ENCODE results near the gene ITK. TPM values are rescaled to one million over a fixed set of nuclear protein-coding genes. Genes with fewer than 3 reads are reported as not detected.

Gene ITK
- total and polyA plus RNA-seq, 2 of the 8 experiments (the other 6 are each of a cell fraction or from before 2014, with no cell fraction given) = 0.05 TPM; not detected in 1

- no peaks in the 10 kb centered on the region for H3K79me2 ChIP-seq (ENCODE audit: control insufficient read depth in 1 of 2, insufficient read depth in 2 of 2, low read length in 2 of 2)
- POLR2A ChIA-PET (ENCODE audit: partially characterized antibody) = no interaction called here
- no peak overlapping the region for H2BK15ac ChIP-seq (ENCODE audit: low read length)
- H3K4me1 ChIP-seq (replicated peaks in 1 of 4; ENCODE audit: control insufficient read depth in 3 of 4, insufficient read depth in 4 of 4, low read length in 3 of 4) = no peaks in the 10 kb centered on the region
- no peak overlapping the region for H3K56ac ChIP-seq (replicated peaks; ENCODE audit: insufficient read length, low read depth, low read length)
- WGBS, 2 experiments (ENCODE audit: extremely low coverage in 1 of 2, insufficient coverage in 1 of 2, insufficient read length in 1 of 2, insufficient replicate concordance in 2 of 2, low coverage in 1 of 2, low lambda C conversion rate in 2 of 2, missing lambda C conversion rate in 1 of 2) = 90% methylated on average over 6 of the region's 6 CpGs; no CpG with 5 or more reads in 1 of the 2 experiments
- no peak overlapping the region for H2AK5ac ChIP-seq (ENCODE audit: low read depth, low read length)
- H2AFZ ChIP-seq (ENCODE audit: low read length) = no peak overlapping the region
- no peak overlapping the region for H2BK5ac ChIP-seq (ENCODE audit: low read depth, low read length)
- H3K36me3 ChIP-seq (ENCODE audit: control insufficient read depth in 2 of 4, insufficient read depth in 4 of 4, low read length in 3 of 4) = no peaks in the 10 kb centered on the region
- no peak overlapping the region for H4K91ac ChIP-seq (replicated peaks; ENCODE audit: insufficient read length, low read length)
- no peak overlapping the region for H3K18ac ChIP-seq (ENCODE audit: extremely low read depth, low read length)
- H3K4me2 ChIP-seq (ENCODE audit: insufficient read depth in 1 of 2, low read depth in 2 of 2, low read length in 2 of 2) = no peak overlapping the region
- H4K5ac ChIP-seq (ENCODE audit: insufficient read length, low read depth, low read length) = no peak overlapping the region
- no peak overlapping the region for H3K27ac ChIP-seq (ENCODE audit: low read depth, low read length)
- DNase-seq (ENCODE audit: low read depth in 1 of 2, low spot score in 2 of 2) (no peak), FAIRE-seq (no peak)
- H4K8ac ChIP-seq (ENCODE audit: extremely low read depth, insufficient read depth, low read length) = no peak overlapping the region
- no peak overlapping the region for H2BK120ac ChIP-seq (replicated peaks; ENCODE audit: low read depth, low read length)
- CTCF ChIA-PET (ENCODE audit: partially characterized antibody) = no interaction called here
- H3K4ac ChIP-seq (replicated peaks; ENCODE audit: insufficient read length, low read depth, low read length) = no peak overlapping the region
- no peak overlapping the region for H3K4me3 ChIP-seq (ENCODE audit: extremely low read depth in 1 of 4, insufficient read depth in 2 of 4, low read depth in 3 of 4, low read length in 4 of 4)
- H3K9ac ChIP-seq (replicated peaks in 1 of 4; ENCODE audit: extremely low read depth in 1 of 4, low read depth in 3 of 4, low read length in 3 of 4) = no peak overlapping the region
- H3K9me3 ChIP-seq (ENCODE audit: insufficient read depth in 2 of 2, low read depth in 1 of 2, low read length in 1 of 2) = no peaks in the 10 kb centered on the region
- no peaks in the 10 kb centered on the region for H3K23me2 ChIP-seq (ENCODE audit: low read depth, low read length)
- H2BK12ac ChIP-seq (ENCODE audit: low read depth, low read length) = no peak overlapping the region
- H4K20me1 ChIP-seq (replicated peaks in 1 of 2; ENCODE audit: control insufficient read depth in 1 of 2, insufficient read depth in 2 of 2, low read length in 2 of 2) = no peaks in the 10 kb centered on the region
- no peak overlapping the region for H3K23ac ChIP-seq (ENCODE audit: insufficient read length)
- H3K27me3 ChIP-seq (replicated peaks in 1 of 4; ENCODE audit: control insufficient read depth in 3 of 4, extremely low read depth in 1 of 4, insufficient read depth in 3 of 4, low read length in 3 of 4) = no peaks in the 10 kb centered on the region
- no peaks in the 10 kb centered on the region for H3K79me1 ChIP-seq (ENCODE audit: low read depth, low read length)
- no peak overlapping the region for H3K14ac ChIP-seq (ENCODE audit: insufficient read length)
- no peak overlapping the region for H2BK20ac ChIP-seq (ENCODE audit: low read length)
- TF ChIP-seq SIRT6 (IDR thresholded peaks at IDR 0.05; ENCODE audit: low read length) (no peak), CTCF (IDR thresholded peaks at IDR 0.05; ENCODE audit: control extremely low read depth in 1 of 3, insufficient read depth in 1 of 3, low read depth in 1 of 3, low read length in 3 of 3) (no peak), KDM5A (IDR thresholded peaks at IDR 0.05; ENCODE audit: low read length) (no peak), SP4 (IDR thresholded peaks at IDR 0.05; ENCODE audit: low read length) (no peak), ASH2L (IDR thresholded peaks at IDR 0.05; ENCODE audit: low read length) (no peak)
Measured at GRCh38 chr5:157177953-157178352, 2.7 kb upstream of the ITK start.

Measured in H1 (cell line).